Non-pigmented ciliary epithelial cell (primary cell): ENCODE data around the gene SUPT20HL1.

Source experiments
- DNase-seq: peaks from one replicate; pipeline ENCODE4 v3.0.0-alpha.2; 2010; ENCODE audit warnings: low read depth

Gene SUPT20HL1

DNA sequence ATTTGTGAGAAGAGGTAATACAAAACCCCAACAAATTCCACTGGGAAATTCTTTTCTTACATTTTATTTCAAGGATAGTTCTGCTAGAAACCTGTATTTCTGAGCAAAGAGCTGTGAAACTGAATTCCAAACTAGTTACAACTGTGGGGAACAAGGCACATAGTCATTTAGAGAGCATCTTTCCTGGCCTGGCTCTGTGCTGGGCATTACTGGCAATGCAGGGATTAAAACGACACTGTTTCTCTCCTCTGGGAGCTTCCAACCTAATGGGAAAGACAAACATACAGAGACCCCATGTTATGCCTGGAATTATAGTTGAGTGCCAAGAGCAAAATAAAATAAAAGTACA, 36.5 kb downstream of the SUPT20HL1 start:
- no peak for DNase-seq

GRCh38 chrX:24398766-24399165, 38.3 kb downstream of the SUPT20HL1 start:
- no peak for DNase-seq

DNA sequence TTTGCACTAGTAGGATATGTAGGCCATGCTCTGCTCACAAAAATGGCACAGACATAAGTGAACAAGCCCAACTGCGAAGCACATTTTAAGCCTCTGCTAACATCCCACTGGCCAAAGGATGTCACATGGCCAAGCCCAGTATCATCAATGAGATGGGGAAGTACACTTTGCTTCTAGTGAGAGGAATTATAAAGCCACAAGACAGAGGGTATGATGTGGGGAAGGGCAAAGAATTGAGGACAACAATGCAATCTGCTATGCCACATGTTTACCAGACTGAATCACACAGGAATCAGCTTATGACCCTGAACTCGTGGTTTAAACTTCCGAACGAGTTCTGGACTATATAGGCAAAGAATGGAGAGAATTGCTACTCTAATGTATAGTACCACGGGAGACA, 39.1 kb downstream of the SUPT20HL1 start:
- DNase-seq: no peak

- no peak for DNase-seq
These were observed 45.5 kb downstream of the SUPT20HL1 start for GRCh38 chrX:24405959-24406358.
